ENCODE results near the gene ATP4A. TPM values are rescaled to one million over a fixed set of nuclear protein-coding genes. Genes with fewer than 3 reads are reported as not detected.

The ATP4A gene
- total and polyA plus RNA-seq, 2 donors (not counting 1 experiment from before 2014, with no cell fraction given), result not detected

GRCh38 chr19:35612559-35613321 is 49.3 kb upstream of the ATP4A start, which contains the start of gene HAUS5:
TSS of gene HAUS5 (plus strand) at chr19:35612735. CDS start at chr19:35612795, 60 bp downstream.
- Mint-ChIP-seq H3K4me1 (peaks cover 42% of the 10 kb centered on the region), H3K9me3 (ENCODE audit: insufficient read depth) (no peaks in the 10 kb centered on the region), H3K4me3 (peak within 1 kb of the TSS; percentile 92), H3K27ac (peak within 1 kb of the TSS; percentile 98), H3K27me3 (no peaks in the 10 kb centered on the region)
- H3K9me3 ChIP-seq (ENCODE audit: control extremely low read depth in 1 of 3, control insufficient read depth in 2 of 3, insufficient read depth in 1 of 3, low read length in 2 of 3), result peaks cover 0 to 13% (median 5%) of the 10 kb centered on the region in 3 donors
- TF ChIP-seq EZH2 (IDR thresholded peaks at IDR 0.05; ENCODE audit: borderline replicate concordance, insufficient read depth, low read depth, low read length, poor library complexity, severe bottlenecking) (no peak), CTCF (IDR thresholded peaks at IDR 0.05) (no peak)
- ChIA-PET POLR2A (interaction anchor here (1.1 to 1.3 kb wide), 3 partner anchors 31 to 64 kb away, joined by 3 to 12 read pairs (median 5); partner anchors contain the start of gene COX6B1), CTCF (interaction anchor here (1.0 kb wide), 1 partner anchor 27 kb away, joined by 3 read pairs; no protein-coding TSS in a partner anchor)
- WGBS (ENCODE audit: insufficient coverage), result 1% methylated on average over 45 of the region's 47 CpGs
- peaks cover 0 to 16% of the 10 kb centered on the region in 2 experiments for H3K36me3 ChIP-seq (replicated peaks in 1 of 2; ENCODE audit: control extremely low read depth in 1 of 2, control insufficient read depth in 1 of 2, extremely low read depth in 1 of 2, insufficient read depth in 2 of 2, low read length in 1 of 2)
- H3K4me2 ChIP-seq (replicated peaks; ENCODE audit: low read depth, low read length, poor library complexity, severe bottlenecking), result peak within 1 kb of the TSS; percentile 93
- peak within 1 kb of the TSS; percentile 83 for H3K9ac ChIP-seq (ENCODE audit: low read length)
- H3K27ac ChIP-seq (ENCODE audit: low read length in 2 of 2), result peak within 1 kb of the TSS; percentile 76 to 77
- intact Hi-C loops (cut with micrococcal nuclease), result loop anchor here (1.0 kb wide), 7 partner anchors 16 to 442 kb away; partner anchors contain the start of genes COX6B1, THAP8, TMEM147 and WDR62
- H3K79me2 ChIP-seq (ENCODE audit: control insufficient read depth, insufficient read depth, low read length), result peaks cover 11% of the 10 kb centered on the region
- H4K20me1 ChIP-seq (ENCODE audit: control insufficient read depth, insufficient read depth, low read length, poor library complexity, severe bottlenecking), result no peaks in the 10 kb centered on the region
- peak within 1 kb of the TSS; percentile 37 to 87 (median 78) for H3K4me3 ChIP-seq (ENCODE audit: control extremely low read depth in 1 of 5, extremely low read depth in 1 of 5, insufficient read depth in 1 of 5, low read depth in 2 of 5, low read length in 4 of 5)
- DNase-seq (peak; percentile 97), ATAC-seq (ENCODE audit: low read depth) (peak; percentile 79)
- peaks cover 38 to 53% of the 10 kb centered on the region in 2 donors for H3K4me1 ChIP-seq (ENCODE audit: control insufficient read depth in 2 of 2, insufficient read depth in 2 of 2, low read length in 2 of 2)
- peak within 1 kb of the TSS; percentile 82 for H2AFZ ChIP-seq (ENCODE audit: insufficient read depth, low read depth, low read length, poor library complexity, severe bottlenecking)
- H3K27me3 ChIP-seq (replicated peaks in 1 of 4; ENCODE audit: control extremely low read depth in 1 of 4, control insufficient read depth in 3 of 4, insufficient read depth in 4 of 4, low read length in 3 of 4), result no peaks in the 10 kb centered on the region

All from B cell (primary cell).